Endodermal cell (in vitro differentiated cells): ENCODE results near the gene RANGRF. TPM values are rescaled to one million over a fixed set of nuclear protein-coding genes. Genes with fewer than 3 reads are reported as not detected.
"Not testable (repeated sequence)": the region's sequence is repeated elsewhere in the genome, so short reads cannot be mapped to it uniquely, and the experiment has no call there.

ENCODE experiments used
- DNase-seq: peaks from one replicate; pipeline ENCODE4 v3.0.0-alpha.2; 2017
- H3K27ac ChIP-seq: 2 replicates; pipeline ENCODE4 v1.5.1; 2013; ENCODE audit warnings: mild to moderate bottlenecking, low read depth, low read length, moderate library complexity
- H3K27me3 ChIP-seq: 2 replicates; pipeline ENCODE4 v1.6.1; 2013; ENCODE audit warnings: mild to moderate bottlenecking, low read length, moderate library complexity; ENCODE audit not compliant: insufficient read depth, control insufficient read depth, poor library complexity, severe bottlenecking
- H3K36me3 ChIP-seq: 2 replicates; pipeline ENCODE4 v1.7.0; 2013; ENCODE audit warnings: mild to moderate bottlenecking, low read length, moderate library complexity; ENCODE audit not compliant: control insufficient read depth, insufficient read depth
- H3K4me1 ChIP-seq: one replicate; pipeline ENCODE4 v1.7.0; 2013; ENCODE audit warnings: low read length; ENCODE audit not compliant: control insufficient read depth, insufficient read depth
- H3K4me3 ChIP-seq: 2 replicates; pipeline ENCODE4 v1.5.1; 2013; ENCODE audit warnings: mild to moderate bottlenecking, low read length, moderate library complexity
- H3K9ac ChIP-seq: 2 replicates; pipeline ENCODE4 v1.6.1; 2013; ENCODE audit warnings: mild to moderate bottlenecking, low read length, moderate library complexity; ENCODE audit not compliant: poor library complexity, severe bottlenecking; ENCODE audit errors: extremely low read depth
- H3K9me3 ChIP-seq: 2 replicates; pipeline ENCODE4 v1.6.1; 2013; ENCODE audit warnings: mild to moderate bottlenecking, low read length, moderate library complexity; ENCODE audit not compliant: control insufficient read depth
- H3K27ac Mint-ChIP-seq: 2 replicates; pipeline ENCODE4 v1.8.0; 2020; ENCODE audit warnings: mixed read lengths
- H3K27me3 Mint-ChIP-seq: 2 replicates; pipeline ENCODE4 v1.8.0; 2021; ENCODE audit warnings: mild to moderate bottlenecking, mixed read lengths; ENCODE audit not compliant: insufficient read depth
- H3K36me3 Mint-ChIP-seq: 2 replicates; pipeline ENCODE4 v1.8.0; 2020; ENCODE audit warnings: low read depth, mixed read lengths
- H3K4me1 Mint-ChIP-seq: 2 replicates; pipeline ENCODE4 v1.8.0; 2020; ENCODE audit warnings: mixed read lengths
- H3K4me3 Mint-ChIP-seq: 2 replicates; pipeline ENCODE4 v1.8.0; 2020; ENCODE audit warnings: mild to moderate bottlenecking, moderate library complexity, mixed read lengths
- H3K9me3 Mint-ChIP-seq: 2 replicates; pipeline ENCODE4 v1.8.0; 2020; ENCODE audit warnings: mild to moderate bottlenecking, mixed read lengths
- WGBS, 2 experiments: methylation state at CpG; one replicate each; pipeline versions ENCODE4 v1.1.5 to v1.1.7; 2013; ENCODE audit warnings: missing lambda C conversion rate in 2 of 2, mixed read lengths in 1 of 2; ENCODE audit not compliant: insufficient coverage in 1 of 2, insufficient read length in 1 of 2; 5-methylcytosine and 5-hydroxymethylcytosine counted together
- total RNA-seq, 2 donors: library from RNA; stranded (reverse); fragmentation: NEBNext Ultra II Directional in 1 of 2; extraction: Animal tissue kit (Norgen Biotek cat#: 25700) in 1 of 2; gene quantifications; 2 replicates in 1 of 2; 3 replicates in 1 of 2; pipeline ENCODE4 v1.2.1, GENCODE V29; 2021
- TF ChIP-seq, protein P1 (sequence below): fragments of 200-600 bp; sonication (generic); conservative IDR thresholded peaks from 2 replicates; pipeline ENCODE4 v1.5.0; 2021; ENCODE audit warnings: antibody characterized with exemption, mild to moderate bottlenecking

RANGRF gene
- total RNA-seq, 2 donors from 2014 or later, result 34.0 to 36.3 TPM

DNA sequence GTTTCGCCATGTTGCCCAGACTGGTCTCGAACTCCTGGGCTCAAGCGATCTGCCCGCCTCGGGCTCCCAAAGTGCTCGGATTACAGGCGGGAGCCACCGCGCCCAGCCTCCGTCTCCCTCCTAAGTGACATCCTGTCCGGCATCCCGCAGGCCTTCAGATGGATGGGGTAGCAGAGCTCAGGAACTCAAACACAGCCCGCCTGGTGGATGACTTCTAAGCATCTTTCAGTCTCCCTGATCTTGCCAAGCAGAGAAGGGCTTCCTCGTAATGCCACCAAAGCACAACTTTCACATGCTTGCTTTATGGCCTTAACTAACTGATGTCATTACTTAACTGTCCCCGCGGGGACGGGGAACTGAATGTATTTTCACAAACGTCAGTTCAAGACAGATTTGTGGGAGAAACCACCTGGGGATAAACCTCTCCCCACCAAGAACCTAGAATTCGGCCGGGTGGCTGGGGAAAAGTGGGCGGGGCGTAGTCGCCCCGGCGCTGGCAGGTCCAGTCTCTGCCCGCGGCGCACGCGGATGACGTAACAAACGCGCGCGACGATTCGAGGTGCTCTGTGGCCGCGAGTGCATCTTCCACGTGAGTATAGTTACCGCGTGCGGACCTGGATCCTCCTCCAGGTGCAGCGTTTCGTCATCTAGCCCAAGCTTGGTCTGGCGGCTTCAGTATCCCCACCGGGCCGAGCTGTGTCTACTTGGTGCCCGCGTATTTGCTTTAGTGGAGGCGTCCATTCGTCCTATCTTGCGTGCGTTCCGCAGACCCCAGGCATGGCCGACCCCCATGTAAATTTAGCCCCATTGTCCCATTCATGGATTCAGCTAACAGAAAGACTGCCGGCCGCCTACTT, 39.5 kb upstream of the RANGRF start, which contains the start of gene PFAS:
PFAS (plus strand) TSS at position 539 of the 857 bp plus-strand sequence. CDS start 4,649 bp downstream, outside the sequence.
- peak; percentile 98 for DNase-seq
- Histone ChIP-seq H3K4me1 (no peaks in the 10 kb centered on the region), H3K36me3 (peaks cover 13% of the 10 kb centered on the region), H3K27ac (peak within 1 kb of the TSS; percentile 94), H3K9ac (peak within 1 kb of the TSS; percentile 92), H3K4me3 (peak within 1 kb of the TSS; percentile 96), H3K27me3 (no peaks in the 10 kb centered on the region), H3K9me3 (no peaks in the 10 kb centered on the region)
- WGBS, 2 experiments, result 0 to 1% methylated on average over 51 to 58 of the region's 58 CpGs
- peaks cover 8% of the 10 kb centered on the region for H3K4me1 Mint-ChIP-seq
- peak within 1 kb of the TSS; percentile 97 for H3K4me3 Mint-ChIP-seq
- no peaks in the 10 kb centered on the region for H3K9me3 Mint-ChIP-seq
- TF ChIP-seq, protein P1, sequence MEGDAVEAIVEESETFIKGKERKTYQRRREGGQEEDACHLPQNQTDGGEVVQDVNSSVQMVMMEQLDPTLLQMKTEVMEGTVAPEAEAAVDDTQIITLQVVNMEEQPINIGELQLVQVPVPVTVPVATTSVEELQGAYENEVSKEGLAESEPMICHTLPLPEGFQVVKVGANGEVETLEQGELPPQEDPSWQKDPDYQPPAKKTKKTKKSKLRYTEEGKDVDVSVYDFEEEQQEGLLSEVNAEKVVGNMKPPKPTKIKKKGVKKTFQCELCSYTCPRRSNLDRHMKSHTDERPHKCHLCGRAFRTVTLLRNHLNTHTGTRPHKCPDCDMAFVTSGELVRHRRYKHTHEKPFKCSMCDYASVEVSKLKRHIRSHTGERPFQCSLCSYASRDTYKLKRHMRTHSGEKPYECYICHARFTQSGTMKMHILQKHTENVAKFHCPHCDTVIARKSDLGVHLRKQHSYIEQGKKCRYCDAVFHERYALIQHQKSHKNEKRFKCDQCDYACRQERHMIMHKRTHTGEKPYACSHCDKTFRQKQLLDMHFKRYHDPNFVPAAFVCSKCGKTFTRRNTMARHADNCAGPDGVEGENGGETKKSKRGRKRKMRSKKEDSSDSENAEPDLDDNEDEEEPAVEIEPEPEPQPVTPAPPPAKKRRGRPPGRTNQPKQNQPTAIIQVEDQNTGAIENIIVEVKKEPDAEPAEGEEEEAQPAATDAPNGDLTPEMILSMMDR, result no peak
- peak within 1 kb of the TSS; percentile 99 for H3K27ac Mint-ChIP-seq
- no peaks in the 10 kb centered on the region for H3K27me3 Mint-ChIP-seq
- H3K36me3 Mint-ChIP-seq, result peaks cover 23% of the 10 kb centered on the region

DNA sequence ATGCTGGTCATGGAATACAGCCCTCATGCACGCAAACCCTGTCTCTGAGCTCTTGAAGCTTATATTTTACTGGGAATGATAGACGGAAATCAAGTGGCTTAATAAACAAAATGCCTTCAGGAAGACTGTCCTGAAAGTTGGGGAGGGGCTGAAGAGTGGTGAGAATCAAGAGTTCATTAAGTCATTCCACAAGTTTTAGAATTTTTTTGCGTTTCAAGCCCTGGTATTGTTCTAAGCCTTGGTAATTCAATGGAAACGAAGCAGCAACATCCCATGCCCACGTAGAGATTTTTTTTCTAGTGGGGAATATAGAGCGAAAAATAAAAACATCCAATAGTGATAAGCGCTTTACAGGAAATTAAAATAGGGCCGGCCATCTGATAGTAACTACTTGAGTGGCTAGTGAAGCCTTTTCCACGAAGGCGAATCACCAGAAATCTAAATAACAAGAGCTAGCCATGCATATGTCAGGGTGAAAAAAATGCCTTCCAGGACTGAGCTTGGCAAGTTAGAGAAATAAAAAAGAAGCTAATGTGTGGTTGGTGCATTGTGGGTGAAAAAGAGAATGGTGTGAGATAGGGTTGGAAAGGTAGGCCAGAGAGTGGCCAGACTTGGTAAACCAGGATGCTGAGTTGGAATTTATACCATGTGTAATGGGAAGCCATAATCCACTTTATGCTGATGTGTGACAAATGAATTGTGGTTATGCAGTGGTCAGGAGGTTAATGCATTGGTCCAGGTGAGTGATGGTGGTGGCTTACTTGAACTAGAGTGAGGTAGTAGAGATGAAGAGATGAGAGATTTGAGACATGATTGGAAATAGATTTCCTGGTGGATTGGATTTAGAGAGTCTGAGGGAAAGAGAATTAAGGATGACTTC, 38.6 kb upstream of the RANGRF start:
- peak overlapping the region; percentile 99 for H3K27ac Mint-ChIP-seq
- H3K36me3 Mint-ChIP-seq, result peaks cover 21% of the 10 kb centered on the region
- H3K27ac ChIP-seq, result peak overlapping the region; percentile 80
- peak overlapping the region; percentile 92 for H3K9ac ChIP-seq
- peak overlapping the region; percentile 96 for H3K4me3 ChIP-seq
- no peaks in the 10 kb centered on the region for H3K9me3 ChIP-seq
- peaks cover 16% of the 10 kb centered on the region for H3K36me3 ChIP-seq
- TF ChIP-seq, protein P1, result no peak
- DNase-seq, result no peak
- H3K27me3 ChIP-seq, result no peaks in the 10 kb centered on the region
- no peaks in the 10 kb centered on the region for H3K27me3 Mint-ChIP-seq
- H3K4me1 Mint-ChIP-seq, result peaks cover 8% of the 10 kb centered on the region
- H3K4me1 ChIP-seq, result no peaks in the 10 kb centered on the region
- peak overlapping the region; percentile 97 for H3K4me3 Mint-ChIP-seq
- WGBS, 2 experiments, result 10 to 21% methylated on average over 10 of the region's 10 CpGs
- no peaks in the 10 kb centered on the region for H3K9me3 Mint-ChIP-seq

DNA sequence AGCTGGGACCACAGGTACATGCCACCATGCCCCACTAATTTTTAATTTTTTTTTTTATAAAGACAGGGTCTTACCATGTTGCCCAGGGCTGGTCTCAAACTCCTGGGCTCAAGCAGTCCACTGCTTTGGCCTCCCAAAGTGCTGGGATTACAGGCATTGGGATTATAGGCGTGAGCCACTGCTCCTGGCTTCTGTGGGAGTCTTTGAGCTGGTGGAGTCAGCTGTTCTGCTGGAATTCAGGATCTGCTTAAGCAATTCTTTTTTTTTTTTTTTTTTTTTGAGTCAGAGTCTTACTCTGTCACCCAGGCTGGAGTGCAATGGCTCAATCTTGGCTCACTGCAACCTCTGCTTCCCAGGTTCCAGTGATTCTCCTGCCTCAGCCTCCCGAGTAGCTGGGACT, 37.1 kb upstream of the RANGRF start:
- not testable (repeated sequence) for H3K4me1 ChIP-seq, H3K27me3 Mint-ChIP-seq, H3K27ac Mint-ChIP-seq, H3K9me3 ChIP-seq, H3K9ac ChIP-seq, DNase-seq, H3K4me1 Mint-ChIP-seq, H3K27me3 ChIP-seq, H3K4me3 ChIP-seq, H3K27ac ChIP-seq, H3K4me3 Mint-ChIP-seq, H3K9me3 Mint-ChIP-seq
- peaks cover 27% of the 10 kb centered on the region for H3K36me3 Mint-ChIP-seq
- H3K36me3 ChIP-seq, result peaks cover 23% of the 10 kb centered on the region
- 95% methylated on average over 2 of the region's 2 CpGs; no CpG with 5 or more reads in 1 of the 2 experiments for WGBS, 2 experiments
